GM19372 (cell line): ENCODE results near the gene SLC49A4.
A peak's percentile ranks its signal among the peaks of the same experiment; 100 is the strongest.

Experiments used
- ATAC-seq: cut with Tn5 transposase; IDR thresholded peaks from one replicate; pipeline ENCODE4 v1.9.1; 2021; ENCODE audit warnings: mild to moderate bottlenecking, low read depth, moderate library complexity; ENCODE audit not compliant: unreplicated experiment

The SLC49A4 gene

GRCh38 chr3:122898298-122898697 lies 103.4 kb downstream of the SLC49A4 start:
- ATAC-seq: no peak

DNA sequence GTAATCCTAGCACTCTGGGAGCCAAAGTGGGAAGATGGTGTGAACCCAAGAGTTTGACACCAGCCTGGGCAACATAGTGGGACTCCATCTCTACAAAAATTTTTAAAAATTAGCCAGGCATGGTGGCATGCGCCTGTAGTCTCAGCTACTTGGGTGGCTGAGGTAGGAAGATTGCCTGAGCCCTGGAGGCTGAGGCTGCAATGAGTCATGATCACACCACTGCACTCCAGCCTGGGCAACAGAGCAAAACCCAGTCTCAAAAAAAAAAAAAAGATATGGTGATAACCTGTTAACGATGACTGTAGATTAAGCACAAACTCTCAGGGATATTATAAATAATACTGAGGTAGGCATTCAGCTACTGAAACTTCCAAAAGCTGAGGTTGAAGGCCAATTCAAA lies 107.5 kb downstream of the SLC49A4 start:
- ATAC-seq: no peak

- ATAC-seq: no peak
Observed at GRCh38 chr3:122903171-122903570, 108.3 kb downstream of the SLC49A4 start.

DNA sequence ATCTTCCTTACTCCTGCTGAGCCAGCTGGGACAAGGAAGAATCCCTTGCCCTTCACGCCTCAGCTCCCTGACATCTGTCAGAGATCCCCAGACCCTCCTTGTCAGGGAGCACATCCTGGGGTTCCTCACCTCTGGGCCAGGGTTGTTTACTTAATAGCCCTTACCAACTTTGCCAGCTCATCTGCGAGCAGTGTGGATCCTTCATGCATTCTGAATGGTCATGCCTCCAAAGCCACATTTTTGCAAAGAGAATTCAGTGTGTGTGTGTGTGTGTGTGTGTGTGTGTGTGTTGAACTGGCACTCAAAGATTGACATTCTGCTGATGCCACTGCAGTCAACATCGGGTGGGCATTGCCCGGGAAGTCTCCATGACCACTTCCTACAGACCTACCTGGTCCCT lies 112.6 kb downstream of the SLC49A4 start:
- no peak for ATAC-seq

DNA sequence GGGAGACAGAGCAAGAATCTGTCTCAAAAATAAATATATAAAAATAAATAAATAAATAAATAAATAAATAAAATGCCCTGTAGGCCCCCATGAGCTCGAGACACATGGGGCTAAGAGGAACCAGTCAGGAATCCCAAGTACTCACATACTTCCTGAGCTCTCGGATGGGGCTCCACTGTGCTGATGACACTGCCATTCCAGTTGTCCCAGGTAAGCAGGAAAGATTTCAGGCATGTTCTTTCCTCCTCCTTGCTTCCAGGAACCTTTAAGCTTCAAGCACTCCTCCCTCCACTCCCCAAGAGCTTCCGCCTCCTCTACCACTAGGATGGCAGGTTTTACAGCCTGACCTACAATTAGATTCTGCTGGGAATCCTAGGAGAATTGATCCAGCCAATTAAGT lies 113.4 kb downstream of the SLC49A4 start:
- ATAC-seq: no peak

- no peak for ATAC-seq
Observed at GRCh38 chr3:122911901-122912300, 117.0 kb downstream of the SLC49A4 start.

GRCh38 chr3:122912772-122913538 lies 118.1 kb downstream of the SLC49A4 start:
- no peak for ATAC-seq

GRCh38 chr3:122913539-122914100 lies 118.8 kb downstream of the SLC49A4 start:
- ATAC-seq: no peak

DNA sequence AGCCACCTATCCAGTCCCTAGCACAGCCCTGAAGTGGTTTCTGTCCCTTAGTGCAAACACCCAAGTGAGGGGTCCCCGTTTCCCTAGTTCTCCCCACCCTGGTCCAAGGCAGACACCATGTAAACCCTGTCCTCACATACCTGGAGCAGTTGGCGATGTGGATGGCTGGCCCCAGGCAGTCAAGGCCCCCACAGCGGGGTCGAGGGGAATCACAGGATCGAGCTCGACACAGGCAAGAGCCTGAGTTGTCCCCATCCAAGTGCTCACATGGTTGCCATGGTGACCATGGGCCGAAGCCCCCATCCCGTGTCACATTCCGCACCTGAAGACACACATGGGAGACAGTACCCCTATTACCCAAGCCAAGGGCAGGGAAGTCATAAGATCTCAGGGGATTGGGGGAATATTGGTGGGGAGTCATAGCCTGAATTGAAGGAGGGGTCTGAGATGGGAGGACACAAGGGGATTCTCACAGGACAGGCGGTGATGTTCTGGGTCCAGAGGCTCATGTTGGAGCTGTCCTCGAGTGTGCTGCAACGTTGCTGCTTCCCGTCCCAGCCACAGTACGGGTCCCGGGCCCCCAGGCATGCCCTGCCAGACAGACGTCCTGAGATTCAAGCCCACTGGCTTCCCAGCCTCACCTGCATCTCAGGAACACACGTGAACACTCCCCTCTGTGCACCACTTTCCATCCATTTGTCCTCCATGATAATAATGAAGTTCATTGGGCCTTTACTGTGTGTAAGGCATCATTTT lies 120.6 kb downstream of the SLC49A4 start:
- ATAC-seq: no peak

- ATAC-seq: no peak
Observed at GRCh38 chr3:122916084-122916483, 121.2 kb downstream of the SLC49A4 start.

DNA sequence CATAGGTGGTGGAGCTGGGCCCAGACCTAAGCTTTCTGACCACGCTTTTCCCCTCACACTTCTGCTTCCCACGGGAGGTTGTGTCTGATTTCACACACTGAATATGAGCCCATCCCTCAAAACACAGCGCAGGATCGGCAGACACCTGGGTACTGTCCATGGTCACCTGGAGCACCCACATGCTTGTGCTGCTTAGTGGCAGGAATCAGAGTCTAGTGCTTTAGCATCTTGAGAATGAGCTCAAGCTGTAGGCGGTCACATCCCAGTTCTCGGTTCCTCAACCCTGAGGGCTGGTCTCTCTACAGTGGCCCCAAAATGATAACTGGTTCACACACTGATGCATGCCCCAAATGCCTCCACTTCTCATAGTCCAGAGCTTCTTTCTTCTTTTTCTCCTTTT lies 121.7 kb downstream of the SLC49A4 start:
- no peak for ATAC-seq

GRCh38 chr3:122917412-122917811 lies 122.5 kb downstream of the SLC49A4 start:
- ATAC-seq: no peak

DNA sequence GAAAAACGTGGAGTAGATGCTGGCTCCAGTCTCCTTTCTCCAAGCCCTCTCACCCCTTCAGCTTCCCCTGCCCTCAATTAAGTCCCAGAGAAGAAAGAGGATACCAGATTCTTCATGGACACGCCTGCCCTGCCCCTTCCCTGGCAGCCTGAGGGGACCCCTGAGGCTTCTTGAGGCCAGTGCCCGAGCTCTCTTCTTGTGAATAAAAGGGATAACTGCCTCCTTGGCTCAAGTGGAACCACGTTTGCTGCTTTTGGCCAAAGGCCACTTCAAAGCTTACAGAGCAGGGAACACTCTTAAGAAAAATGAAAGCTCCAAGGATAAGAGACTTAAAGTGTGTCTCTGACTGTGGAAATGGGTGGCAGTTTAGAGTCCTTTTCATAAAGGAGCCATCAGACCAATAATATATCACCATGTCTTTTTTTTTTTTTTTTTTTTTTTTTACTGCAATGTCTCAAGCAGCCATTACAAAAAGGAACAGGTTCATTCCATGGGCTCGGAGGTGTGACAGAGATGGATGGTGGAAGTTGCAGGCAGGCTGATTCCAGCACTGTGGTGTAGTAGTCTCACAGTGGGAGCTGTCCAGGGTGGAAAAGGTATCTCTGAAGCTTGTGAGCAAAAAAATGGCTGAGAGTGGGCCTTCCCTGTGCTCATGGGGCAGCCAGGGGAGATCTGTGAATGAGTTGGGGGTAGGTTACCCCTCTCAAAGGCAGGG lies 123.9 kb downstream of the SLC49A4 start:
- no peak for ATAC-seq

DNA sequence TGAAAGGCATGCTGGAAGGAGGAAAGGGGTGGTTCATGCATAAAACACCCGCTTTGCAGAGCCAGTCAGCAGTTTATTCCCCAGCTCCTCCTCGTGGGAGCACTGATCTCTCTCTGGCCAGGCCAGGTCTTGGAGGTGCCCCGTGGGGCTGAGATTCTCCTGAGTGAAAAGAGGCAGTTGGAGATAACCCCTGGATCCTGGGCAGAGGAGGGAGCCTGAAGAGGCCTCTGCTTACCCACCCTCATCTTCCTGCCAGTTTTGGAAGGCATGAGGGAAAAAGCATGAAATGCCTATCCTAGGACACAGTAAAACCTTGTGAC lies 124.4 kb downstream of the SLC49A4 start:
- no peak for ATAC-seq

DNA sequence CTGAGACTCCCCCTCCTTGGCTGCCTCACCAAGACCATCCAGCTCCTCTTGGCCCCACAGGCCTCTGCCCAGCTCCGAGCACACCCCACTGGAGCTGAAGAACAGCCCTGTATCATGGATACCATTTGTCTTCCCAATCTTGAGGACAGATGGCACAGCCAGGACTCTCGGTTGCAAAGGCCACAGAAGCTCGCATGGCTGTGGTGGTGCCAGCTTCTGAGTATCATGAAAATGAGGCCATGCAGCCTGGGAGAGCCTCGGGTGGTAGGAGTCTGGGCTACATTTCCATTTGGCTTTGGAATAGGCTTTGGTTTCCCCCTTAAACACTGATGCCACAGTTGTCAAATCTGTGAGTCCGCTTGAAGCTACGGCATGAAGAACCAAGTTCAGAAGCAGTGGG lies 126.1 kb downstream of the SLC49A4 start:
- no peak for ATAC-seq

DNA sequence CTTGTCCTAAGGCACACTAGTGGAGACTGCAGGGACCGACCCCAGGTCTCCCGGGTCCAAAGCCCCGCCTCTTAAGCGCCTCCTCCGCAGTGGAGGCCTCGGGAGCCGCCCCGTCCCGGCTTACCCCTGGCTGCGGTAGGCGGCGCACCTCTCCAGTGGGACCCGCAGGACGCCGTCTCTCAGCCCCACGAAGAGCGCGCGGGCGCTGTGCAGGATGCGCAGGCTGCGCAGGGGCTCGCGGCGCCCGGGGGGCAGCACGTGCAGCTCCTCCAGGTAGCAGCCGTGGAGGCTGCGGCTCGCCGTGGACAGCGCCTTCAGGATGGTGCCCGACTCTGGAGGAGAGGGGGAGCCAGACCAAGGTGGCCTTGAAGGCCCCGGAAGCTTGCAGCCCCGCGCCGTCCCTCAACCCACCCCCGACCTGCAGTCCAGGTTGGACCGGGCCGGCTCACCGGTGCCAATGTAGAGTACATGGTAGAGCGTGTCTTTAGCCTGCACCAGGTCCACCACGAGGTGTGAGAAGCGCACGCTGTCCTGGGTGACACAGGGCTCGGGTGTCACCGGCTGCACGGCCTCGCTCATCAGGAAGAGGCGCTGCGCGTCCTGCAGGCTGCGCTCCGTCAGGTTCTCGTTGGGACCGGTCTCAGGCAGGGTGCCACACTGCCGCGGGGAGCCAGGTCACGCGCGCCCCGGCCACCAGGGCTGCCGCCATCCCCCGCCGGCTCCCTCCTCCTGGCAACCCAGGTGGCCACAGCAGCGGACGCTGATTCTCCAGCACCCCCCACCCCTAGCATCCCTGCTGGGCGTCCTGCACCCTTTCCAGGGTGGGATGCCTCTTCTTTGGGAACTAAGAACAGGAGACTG lies 127.2 kb downstream of the SLC49A4 start:
- ATAC-seq: peak; percentile 63

GRCh38 chr3:122923611-122924010 lies 128.7 kb downstream of the SLC49A4 start:
- ATAC-seq: no peak

DNA sequence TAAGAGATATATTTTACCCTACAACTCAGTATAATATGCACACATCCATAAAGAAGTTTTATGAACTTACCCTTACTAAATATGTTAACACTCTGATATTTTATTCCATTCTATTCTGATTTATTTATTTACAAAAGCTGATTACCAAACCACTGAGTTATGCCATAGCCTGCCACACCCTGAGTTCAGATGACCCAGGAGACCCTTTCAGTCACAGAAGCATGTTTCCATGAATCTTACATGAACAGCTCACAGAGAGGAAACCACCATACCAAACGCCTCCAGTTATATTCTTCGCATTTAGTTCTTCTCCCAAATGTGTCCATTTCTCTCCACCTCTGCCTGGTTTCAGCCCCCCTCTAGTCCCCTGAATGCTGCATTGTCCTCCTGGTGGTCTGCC lies 129.2 kb downstream of the SLC49A4 start:
- ATAC-seq: no peak

- no peak for ATAC-seq
Observed at GRCh38 chr3:122925756-122926155, 130.9 kb downstream of the SLC49A4 start.

DNA sequence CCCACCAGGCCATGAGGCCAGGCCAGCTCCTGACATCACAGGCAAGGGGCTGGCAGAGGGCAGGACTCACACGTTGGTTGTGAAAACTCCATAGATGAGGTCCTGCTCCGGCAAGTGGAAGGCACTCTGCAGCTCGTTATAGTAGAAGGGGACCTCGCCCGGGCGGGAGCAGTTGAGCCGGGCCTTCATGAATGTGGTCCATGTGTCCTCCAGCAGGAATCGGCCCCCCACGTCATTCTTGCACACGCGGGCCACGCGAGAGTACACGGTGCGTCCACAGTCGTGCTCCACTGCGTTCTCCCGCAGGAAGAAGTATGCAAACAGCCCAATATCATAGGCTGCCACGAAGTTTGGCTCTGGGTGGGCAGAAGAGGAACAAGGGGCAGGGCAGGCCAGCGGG lies 131.5 kb downstream of the SLC49A4 start:
- no peak for ATAC-seq
